ENCODE results near the gene OSBPL7. TPM values are rescaled to one million over a fixed set of nuclear protein-coding genes. Genes with fewer than 3 reads are reported as not detected.

The OSBPL7 gene
- total and polyA plus RNA-seq, 2 donors (not counting 3 experiments of a cell fraction or from before 2014, with no cell fraction given): 16.2 to 29.1 TPM

DNA sequence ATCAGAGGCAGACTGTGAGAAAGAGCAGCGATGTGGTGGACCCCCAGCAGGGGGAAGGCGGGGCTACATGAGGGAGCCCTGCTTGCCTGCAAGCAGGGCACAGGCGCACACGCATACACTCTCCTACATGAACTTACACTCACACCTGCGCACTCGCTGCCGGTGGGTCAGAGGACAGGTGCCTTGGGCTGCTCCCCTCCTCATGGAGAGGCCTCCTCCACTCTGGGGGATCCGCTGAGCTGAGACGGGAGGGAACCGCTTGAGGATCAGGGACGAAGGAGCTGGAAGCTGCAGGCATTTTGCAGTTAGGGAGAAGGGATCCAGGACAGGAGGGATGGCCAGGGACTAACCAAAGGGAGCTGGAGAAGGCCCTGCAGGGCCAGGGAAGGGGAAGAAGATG, 14.2 kb downstream of the OSBPL7 start:
- intact Hi-C loops (cut with micrococcal nuclease) (no loop called here), dilution Hi-C loops (cut with MboI; ENCODE audit: extremely low pct_ligation_motif_present, low sequenced_read_pairs) (no loop called here)
- Histone ChIP-seq H3K27me3 (ENCODE audit: control insufficient read depth in 2 of 2, insufficient read depth in 2 of 2, low read length in 2 of 2) (no peaks in the 10 kb centered on the region), H3K9me3 (replicated peaks; ENCODE audit: control insufficient read depth, insufficient read depth, low read length) (no peaks in the 10 kb centered on the region), H3K4me1 (ENCODE audit: control insufficient read depth, extremely low read depth, insufficient read depth, low read length) (peaks cover 9% of the 10 kb centered on the region), H2AFZ (ENCODE audit: low read depth, low read length) (no peak overlapping the region), H3K79me2 (ENCODE audit: control insufficient read depth, insufficient read depth, low read length) (no peaks in the 10 kb centered on the region), H3K27ac (ENCODE audit: insufficient read depth, low read depth, low read length) (no peak overlapping the region), H3K9ac (replicated peaks; ENCODE audit: extremely low read depth, insufficient read depth, low read length) (no peak overlapping the region), H3K36me3 (ENCODE audit: control insufficient read depth in 2 of 2, extremely low read depth in 1 of 2, insufficient read depth in 2 of 2, low read length in 2 of 2) (peaks cover 3 to 29% of the 10 kb centered on the region in 2 experiments), H3K4me3 (replicated peaks in 1 of 3; ENCODE audit: insufficient read depth in 1 of 3, low read depth in 1 of 3, low read length in 3 of 3) (no peak overlapping the region), H3K4me2 (ENCODE audit: insufficient read depth, low read length) (no peak overlapping the region), H4K20me1 (replicated peaks; ENCODE audit: control insufficient read depth, extremely low read depth, insufficient read depth, low read length) (no peaks in the 10 kb centered on the region), H3K9me1 (replicated peaks; ENCODE audit: control insufficient read depth, extremely low read depth, insufficient read depth, low read length) (no peaks in the 10 kb centered on the region)
- BruUV-seq (replicated peaks): TSS peak; percentile 14
- ChIA-PET POLR2A (no interaction called here), CTCF (interaction anchor here (1.1 kb wide), 1 partner anchor 24 kb away, joined by 3 read pairs; the partner anchor contains the start of genes LRRC46 and MRPL10)
- no peak for DNase-seq (ENCODE audit: low read depth, low spot score)
- FAIRE-seq: no peak
- TF ChIP-seq MYC (IDR thresholded peaks at IDR 0.05; ENCODE audit: low read depth, low read length) (no peak), FOS (IDR thresholded peaks at IDR 0.05; ENCODE audit: borderline replicate concordance, insufficient read depth, low read length) (no peak), GATA2 (IDR thresholded peaks at IDR 0.05; ENCODE audit: insufficient read depth, insufficient read length, low read depth, low read length) (no peak), POLR2AphosphoS5 (IDR thresholded peaks at IDR 0.05; ENCODE audit: insufficient read depth, low read depth, low read length) (no peak), JUN (IDR thresholded peaks at IDR 0.05; ENCODE audit: borderline replicate concordance, insufficient read depth, insufficient read length, low read depth) (no peak), EZH2 (IDR thresholded peaks at IDR 0.05; ENCODE audit: borderline replicate concordance, low read depth, low read length, severe bottlenecking) (no peak), POLR2A (IDR thresholded peaks at IDR 0.05; ENCODE audit: low read depth, low read length) (no peak)
- TF ChIP-seq, protein P1, sequence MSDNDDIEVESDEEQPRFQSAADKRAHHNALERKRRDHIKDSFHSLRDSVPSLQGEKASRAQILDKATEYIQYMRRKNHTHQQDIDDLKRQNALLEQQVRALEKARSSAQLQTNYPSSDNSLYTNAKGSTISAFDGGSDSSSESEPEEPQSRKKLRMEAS (IDR thresholded peaks at IDR 0.05; ENCODE audit: insufficient read depth, insufficient read length): no peak
- TF ChIP-seq, protein P2, sequence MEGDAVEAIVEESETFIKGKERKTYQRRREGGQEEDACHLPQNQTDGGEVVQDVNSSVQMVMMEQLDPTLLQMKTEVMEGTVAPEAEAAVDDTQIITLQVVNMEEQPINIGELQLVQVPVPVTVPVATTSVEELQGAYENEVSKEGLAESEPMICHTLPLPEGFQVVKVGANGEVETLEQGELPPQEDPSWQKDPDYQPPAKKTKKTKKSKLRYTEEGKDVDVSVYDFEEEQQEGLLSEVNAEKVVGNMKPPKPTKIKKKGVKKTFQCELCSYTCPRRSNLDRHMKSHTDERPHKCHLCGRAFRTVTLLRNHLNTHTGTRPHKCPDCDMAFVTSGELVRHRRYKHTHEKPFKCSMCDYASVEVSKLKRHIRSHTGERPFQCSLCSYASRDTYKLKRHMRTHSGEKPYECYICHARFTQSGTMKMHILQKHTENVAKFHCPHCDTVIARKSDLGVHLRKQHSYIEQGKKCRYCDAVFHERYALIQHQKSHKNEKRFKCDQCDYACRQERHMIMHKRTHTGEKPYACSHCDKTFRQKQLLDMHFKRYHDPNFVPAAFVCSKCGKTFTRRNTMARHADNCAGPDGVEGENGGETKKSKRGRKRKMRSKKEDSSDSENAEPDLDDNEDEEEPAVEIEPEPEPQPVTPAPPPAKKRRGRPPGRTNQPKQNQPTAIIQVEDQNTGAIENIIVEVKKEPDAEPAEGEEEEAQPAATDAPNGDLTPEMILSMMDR (IDR thresholded peaks at IDR 0.05; ENCODE audit: extremely low read depth in 1 of 2, insufficient read depth in 1 of 2, low read depth in 1 of 2, low read length in 2 of 2): no peak
